ENCODE measurements around the gene CMIP.
A peak's percentile ranks its signal among the peaks of the same experiment; 100 is the strongest.

CMIP gene

DNA sequence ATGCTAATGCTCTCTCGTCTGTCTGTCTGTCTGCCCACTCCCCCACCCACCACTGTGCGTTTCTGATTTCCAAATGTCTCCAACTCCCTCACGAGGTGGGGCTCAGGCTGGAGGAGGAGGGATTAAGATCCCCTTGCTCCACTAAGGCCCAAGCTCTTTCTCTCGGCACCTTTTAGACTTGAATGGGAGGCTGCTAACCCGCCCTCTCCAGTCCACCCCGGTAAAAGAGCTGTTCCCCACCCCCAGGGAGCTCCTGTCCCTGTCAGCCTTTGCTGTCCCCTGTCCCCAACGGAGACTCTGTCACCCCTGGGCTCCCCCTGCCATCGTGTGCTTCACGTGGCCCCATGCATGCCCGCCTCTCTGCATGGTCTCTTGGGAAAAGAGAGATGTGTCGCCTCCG, 266.0 kb downstream of the CMIP start:
- H3K4me3 ChIP-seq (ENCODE audit: low read length in 2 of 2), result no peak overlapping the region
- peaks cover 27 to 30% of the 10 kb centered on the region in 2 donors for H3K36me3 ChIP-seq (ENCODE audit: control insufficient read depth in 2 of 2, insufficient read depth in 2 of 2, low read length in 2 of 2)
- H3K9ac ChIP-seq (ENCODE audit: low read depth in 1 of 2, low read length in 2 of 2), result no peak overlapping the region
- no peaks in the 10 kb centered on the region for H3K27me3 ChIP-seq (ENCODE audit: control insufficient read depth in 2 of 2, insufficient read depth in 2 of 2, low read length in 2 of 2)
- H3K27ac ChIP-seq (ENCODE audit: low read depth in 2 of 2, low read length in 2 of 2), result no peak overlapping the region
- H3K9me3 ChIP-seq (ENCODE audit: control insufficient read depth in 2 of 2, low read length in 2 of 2), result no peaks in the 10 kb centered on the region
- H3K4me1 ChIP-seq (ENCODE audit: control insufficient read depth in 2 of 2, insufficient read depth in 2 of 2, low read length in 2 of 2), result peaks cover 13 to 24% of the 10 kb centered on the region in 2 donors

DNA sequence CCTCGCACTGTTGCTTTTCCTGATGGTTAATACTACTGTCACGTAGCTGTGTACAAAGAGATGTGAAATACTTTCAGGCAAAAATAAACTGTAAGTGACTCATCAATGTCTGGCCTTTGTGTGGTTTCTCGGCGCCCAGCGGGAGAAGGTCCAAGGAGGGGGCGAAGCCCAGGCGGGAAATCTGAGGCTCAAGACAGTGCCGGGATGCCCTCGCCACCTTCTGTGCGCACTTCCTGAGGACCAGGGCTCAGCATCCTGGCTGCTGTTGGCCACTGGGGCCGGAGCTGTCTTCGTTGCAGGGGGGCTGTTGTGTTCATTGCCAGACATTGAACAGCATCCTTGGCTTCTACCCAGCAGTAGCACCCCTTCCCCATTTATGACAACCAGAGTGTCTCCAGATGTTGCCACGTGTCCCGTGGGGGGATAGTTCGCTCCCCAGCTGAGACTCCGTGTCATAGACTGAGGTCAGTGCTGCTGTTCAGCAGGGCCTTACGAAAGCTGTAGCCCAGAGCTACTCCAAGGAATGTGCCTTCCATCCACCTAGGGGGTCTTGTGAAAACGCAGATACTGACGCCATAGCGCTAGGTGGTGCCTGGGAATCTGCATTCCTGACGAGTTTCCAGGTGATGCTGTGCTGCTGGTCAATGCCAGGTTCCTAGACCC, 267.2 kb downstream of the CMIP start:
- H3K4me3 ChIP-seq (ENCODE audit: low read length in 2 of 2), result no peak overlapping the region
- H3K36me3 ChIP-seq (ENCODE audit: control insufficient read depth in 2 of 2, insufficient read depth in 2 of 2, low read length in 2 of 2), result peaks cover 20 to 22% of the 10 kb centered on the region in 2 donors
- H3K27ac ChIP-seq (ENCODE audit: low read depth in 2 of 2, low read length in 2 of 2), result peak overlapping the region; percentile 2 to 46
- H3K27me3 ChIP-seq (ENCODE audit: control insufficient read depth in 2 of 2, insufficient read depth in 2 of 2, low read length in 2 of 2), result no peaks in the 10 kb centered on the region
- no peaks in the 10 kb centered on the region for H3K9me3 ChIP-seq (ENCODE audit: control insufficient read depth in 2 of 2, low read length in 2 of 2)
- peaks cover 16 to 22% of the 10 kb centered on the region in 2 donors for H3K4me1 ChIP-seq (ENCODE audit: control insufficient read depth in 2 of 2, insufficient read depth in 2 of 2, low read length in 2 of 2)
- no peak overlapping the region for H3K9ac ChIP-seq (ENCODE audit: low read depth in 1 of 2, low read length in 2 of 2)

DNA sequence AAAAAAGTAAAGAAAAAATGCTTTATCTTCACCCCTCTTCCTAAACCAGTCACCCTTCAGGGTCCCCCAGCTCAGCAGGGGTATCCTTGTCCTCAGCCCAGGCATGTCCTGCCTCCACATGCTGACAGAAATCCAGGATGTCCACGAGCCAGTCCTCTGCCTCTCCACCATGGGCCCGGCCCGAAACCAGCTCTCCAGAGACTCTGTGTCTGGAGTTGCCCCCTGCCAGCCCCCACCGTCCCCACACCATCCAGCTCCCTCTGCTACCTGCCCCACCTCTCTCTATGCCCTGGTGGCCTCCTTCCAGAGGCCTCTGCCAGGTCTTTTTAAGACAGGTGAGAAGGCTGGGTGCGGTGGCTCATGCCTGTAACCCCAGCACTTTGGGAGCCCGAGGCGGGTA, 268.1 kb downstream of the CMIP start:
- Histone ChIP-seq H3K4me3 (ENCODE audit: low read length in 2 of 2) (no peak overlapping the region), H3K9me3 (ENCODE audit: control insufficient read depth in 2 of 2, low read length in 2 of 2) (no peaks in the 10 kb centered on the region), H3K36me3 (ENCODE audit: control insufficient read depth in 2 of 2, insufficient read depth in 2 of 2, low read length in 2 of 2) (peaks cover 14 to 15% of the 10 kb centered on the region in 2 donors), H3K27ac (ENCODE audit: low read depth in 2 of 2, low read length in 2 of 2) (no peak overlapping the region), H3K27me3 (ENCODE audit: control insufficient read depth in 2 of 2, insufficient read depth in 2 of 2, low read length in 2 of 2) (no peaks in the 10 kb centered on the region), H3K4me1 (ENCODE audit: control insufficient read depth in 2 of 2, insufficient read depth in 2 of 2, low read length in 2 of 2) (peaks cover 9 to 14% of the 10 kb centered on the region in 2 donors), H3K9ac (ENCODE audit: low read depth in 1 of 2, low read length in 2 of 2) (no peak overlapping the region)

DNA sequence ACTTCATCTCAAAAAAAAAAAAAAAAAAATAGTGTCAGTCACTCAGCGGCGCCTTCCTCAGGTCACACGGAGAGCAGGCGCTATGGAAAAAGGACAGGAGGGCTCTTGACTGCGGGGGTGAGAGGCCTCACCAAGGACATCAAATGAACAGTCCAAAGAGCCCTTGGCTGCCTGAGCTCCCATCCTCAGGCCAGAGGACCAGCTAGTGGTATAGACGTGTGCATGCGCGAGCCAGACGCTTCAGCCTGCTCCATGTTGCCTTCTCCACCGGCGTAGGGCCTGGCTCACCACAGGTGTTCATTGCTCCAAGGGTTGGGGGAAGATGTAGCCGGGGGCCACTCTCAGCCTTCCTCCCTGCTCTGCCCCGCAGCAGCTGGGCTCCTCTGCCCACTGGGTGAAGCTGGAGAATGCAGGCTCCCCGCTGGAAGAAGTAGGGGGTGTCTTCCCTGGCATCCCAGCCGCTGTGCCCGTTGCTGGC, 268.7 kb downstream of the CMIP start:
- Histone ChIP-seq H3K27me3 (ENCODE audit: control insufficient read depth in 2 of 2, insufficient read depth in 2 of 2, low read length in 2 of 2) (no peaks in the 10 kb centered on the region), H3K36me3 (ENCODE audit: control insufficient read depth in 2 of 2, insufficient read depth in 2 of 2, low read length in 2 of 2) (peaks cover 11 to 14% of the 10 kb centered on the region in 2 donors), H3K4me1 (ENCODE audit: control insufficient read depth in 2 of 2, insufficient read depth in 2 of 2, low read length in 2 of 2) (peaks cover 4 to 8% of the 10 kb centered on the region in 2 donors), H3K9me3 (ENCODE audit: control insufficient read depth in 2 of 2, low read length in 2 of 2) (no peaks in the 10 kb centered on the region), H3K9ac (ENCODE audit: low read depth in 1 of 2, low read length in 2 of 2) (no peak overlapping the region), H3K27ac (ENCODE audit: low read depth in 2 of 2, low read length in 2 of 2) (no peak overlapping the region), H3K4me3 (ENCODE audit: low read length in 2 of 2) (no peak overlapping the region)

- Histone ChIP-seq H3K36me3 (ENCODE audit: control insufficient read depth in 2 of 2, insufficient read depth in 2 of 2, low read length in 2 of 2) (peaks cover 6 to 9% of the 10 kb centered on the region in 2 donors), H3K9me3 (ENCODE audit: control insufficient read depth in 2 of 2, low read length in 2 of 2) (no peaks in the 10 kb centered on the region), H3K27ac (ENCODE audit: low read depth in 2 of 2, low read length in 2 of 2) (no peak overlapping the region), H3K4me1 (ENCODE audit: control insufficient read depth in 2 of 2, insufficient read depth in 2 of 2, low read length in 2 of 2) (peaks cover 3 to 4% of the 10 kb centered on the region in 2 donors), H3K4me3 (ENCODE audit: low read length in 2 of 2) (no peak overlapping the region), H3K9ac (ENCODE audit: low read depth in 1 of 2, low read length in 2 of 2) (no peak overlapping the region), H3K27me3 (ENCODE audit: control insufficient read depth in 2 of 2, insufficient read depth in 2 of 2, low read length in 2 of 2) (no peaks in the 10 kb centered on the region)
These were observed 269.2 kb downstream of the CMIP start for GRCh38 chr16:81713796-81714195.

DNA sequence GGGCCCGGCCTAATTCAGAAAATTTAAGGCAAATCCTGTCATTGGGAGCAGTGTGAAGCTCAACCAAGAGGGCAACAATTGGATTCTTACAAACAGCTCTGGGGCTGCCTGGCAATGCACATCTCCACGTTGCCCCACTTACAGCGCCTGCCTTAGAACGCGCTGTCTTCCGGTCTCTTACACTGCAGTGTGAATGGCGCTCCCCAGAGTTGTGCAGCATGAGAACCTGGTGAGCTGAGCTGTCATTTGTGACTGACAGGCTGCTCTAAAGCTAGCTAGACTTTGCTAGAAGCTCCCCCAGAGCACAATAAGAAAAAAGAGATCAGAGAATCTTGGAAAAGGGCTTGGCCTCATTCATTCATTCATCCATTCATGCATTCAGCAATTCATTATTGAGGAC, 270.0 kb downstream of the CMIP start:
- Histone ChIP-seq H3K4me3 (ENCODE audit: low read length in 2 of 2) (no peak overlapping the region), H3K36me3 (ENCODE audit: control insufficient read depth in 2 of 2, insufficient read depth in 2 of 2, low read length in 2 of 2) (peaks cover under 1 to 6% of the 10 kb centered on the region in 2 donors), H3K9me3 (ENCODE audit: control insufficient read depth in 2 of 2, low read length in 2 of 2) (no peaks in the 10 kb centered on the region), H3K27me3 (ENCODE audit: control insufficient read depth in 2 of 2, insufficient read depth in 2 of 2, low read length in 2 of 2) (no peaks in the 10 kb centered on the region), H3K9ac (ENCODE audit: low read depth in 1 of 2, low read length in 2 of 2) (no peak overlapping the region), H3K27ac (ENCODE audit: low read depth in 2 of 2, low read length in 2 of 2) (peak overlapping the region in 1 of 2 donors; percentile 35), H3K4me1 (ENCODE audit: control insufficient read depth in 2 of 2, insufficient read depth in 2 of 2, low read length in 2 of 2) (peaks cover 2 to 4% of the 10 kb centered on the region in 2 donors)

GRCh38 chr16:81715358-81716196, 271.0 kb downstream of the CMIP start:
- H3K27me3 ChIP-seq (ENCODE audit: control insufficient read depth in 2 of 2, insufficient read depth in 2 of 2, low read length in 2 of 2), result no peaks in the 10 kb centered on the region
- peaks cover 2 to 4% of the 10 kb centered on the region in 2 donors for H3K4me1 ChIP-seq (ENCODE audit: control insufficient read depth in 2 of 2, insufficient read depth in 2 of 2, low read length in 2 of 2)
- H3K4me3 ChIP-seq (ENCODE audit: low read length in 2 of 2), result peak overlapping the region in 1 of 2 donors; percentile 32
- no peak overlapping the region for H3K9ac ChIP-seq (ENCODE audit: low read depth in 1 of 2, low read length in 2 of 2)
- H3K27ac ChIP-seq (ENCODE audit: low read depth in 2 of 2, low read length in 2 of 2), result peak overlapping the region; percentile 1 to 78
- peaks cover 0 to 4% of the 10 kb centered on the region in 2 donors for H3K36me3 ChIP-seq (ENCODE audit: control insufficient read depth in 2 of 2, insufficient read depth in 2 of 2, low read length in 2 of 2)
- no peaks in the 10 kb centered on the region for H3K9me3 ChIP-seq (ENCODE audit: control insufficient read depth in 2 of 2, low read length in 2 of 2)

- peaks cover 2 to 4% of the 10 kb centered on the region in 2 donors for H3K4me1 ChIP-seq (ENCODE audit: control insufficient read depth in 2 of 2, insufficient read depth in 2 of 2, low read length in 2 of 2)
- no peaks in the 10 kb centered on the region for H3K27me3 ChIP-seq (ENCODE audit: control insufficient read depth in 2 of 2, insufficient read depth in 2 of 2, low read length in 2 of 2)
- H3K27ac ChIP-seq (ENCODE audit: low read depth in 2 of 2, low read length in 2 of 2), result peak overlapping the region; percentile 1 to 78
- peaks cover 0 to 2% of the 10 kb centered on the region in 2 donors for H3K36me3 ChIP-seq (ENCODE audit: control insufficient read depth in 2 of 2, insufficient read depth in 2 of 2, low read length in 2 of 2)
- H3K4me3 ChIP-seq (ENCODE audit: low read length in 2 of 2), result no peak overlapping the region
- no peak overlapping the region for H3K9ac ChIP-seq (ENCODE audit: low read depth in 1 of 2, low read length in 2 of 2)
- no peaks in the 10 kb centered on the region for H3K9me3 ChIP-seq (ENCODE audit: control insufficient read depth in 2 of 2, low read length in 2 of 2)
These were observed 272.0 kb downstream of the CMIP start for GRCh38 chr16:81716478-81717225.

DNA sequence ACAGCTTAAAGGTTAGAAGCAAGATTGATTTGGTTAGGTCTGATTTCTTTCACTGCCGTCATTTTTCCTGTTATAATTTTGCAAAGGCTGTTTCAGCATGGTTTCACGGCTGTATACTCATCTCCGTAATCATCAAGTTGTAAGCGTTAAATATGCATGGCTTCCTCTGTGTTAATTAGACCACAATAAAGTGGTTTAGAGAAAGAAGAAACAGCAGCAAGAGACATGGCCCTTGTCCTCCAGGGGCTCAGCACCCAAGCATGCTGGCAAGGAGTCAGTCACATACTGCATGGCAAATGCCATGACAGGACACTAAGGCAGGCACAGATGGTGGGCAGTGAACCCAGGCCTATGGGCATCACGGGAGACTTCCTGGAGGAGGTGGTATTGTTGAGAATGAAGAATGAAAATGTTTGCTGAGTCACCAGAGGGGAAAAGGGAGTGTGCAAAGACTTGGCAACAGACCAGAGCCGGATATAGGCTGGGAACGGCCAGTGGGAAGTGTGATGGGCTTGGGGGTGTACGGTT, 273.1 kb downstream of the CMIP start:
- Histone ChIP-seq H3K4me3 (ENCODE audit: low read length in 2 of 2) (no peak overlapping the region), H3K27me3 (ENCODE audit: control insufficient read depth in 2 of 2, insufficient read depth in 2 of 2, low read length in 2 of 2) (no peaks in the 10 kb centered on the region), H3K27ac (ENCODE audit: low read depth in 2 of 2, low read length in 2 of 2) (no peak overlapping the region), H3K36me3 (ENCODE audit: control insufficient read depth in 2 of 2, insufficient read depth in 2 of 2, low read length in 2 of 2) (no peaks in the 10 kb centered on the region), H3K9ac (ENCODE audit: low read depth in 1 of 2, low read length in 2 of 2) (no peak overlapping the region), H3K4me1 (ENCODE audit: control insufficient read depth in 2 of 2, insufficient read depth in 2 of 2, low read length in 2 of 2) (peaks cover 2 to 4% of the 10 kb centered on the region in 2 donors), H3K9me3 (ENCODE audit: control insufficient read depth in 2 of 2, low read length in 2 of 2) (no peaks in the 10 kb centered on the region)

Measured in mucosa of rectum (tissue), 2 donors.